ENCODE measurements around the gene ADCY9.
"Not testable (repeated sequence)": the region's sequence is repeated elsewhere in the genome, so short reads cannot be mapped to it uniquely, and the experiment has no call there.

The ADCY9 gene
- long read RNA-seq, donor 1, result 0 reads
- long read RNA-seq, donor 2, partial matches to known transcripts, result 0 of 1 reads
- long read RNA-seq, donor 2, other reads (novel, unspliced or antisense), result 0 of 1 reads
- long read RNA-seq, donor 3, result 0 reads
- long read RNA-seq, donor 4, result 0 reads
- long read RNA-seq, donor 5, result 0 reads
- long read RNA-seq, donor 6, full-length matches to known transcripts, result 1 of 1 reads
- long read RNA-seq, donor 6, partial matches to known transcripts, result 0 of 1 reads
- long read RNA-seq, donor 6, other reads (novel, unspliced or antisense), result 0 of 1 reads
- long read RNA-seq, donor 7, result 0 reads
- long read RNA-seq, donor 8, full-length matches to known transcripts, result 2 of 2 reads
- long read RNA-seq, donor 8, partial matches to known transcripts, result 0 of 2 reads
- long read RNA-seq, donor 8, other reads (novel, unspliced or antisense), result 0 of 2 reads

- DNase-seq, result peak; percentile 86
These were observed at the start of gene ADCY9 for GRCh38 chr16:4116325-4117249. ADCY9 (minus strand) TSS chr16:4116442; CDS start chr16:4115442, 1,000 bp downstream.

GRCh38 chr16:4160658-4161430 is 44.6 kb upstream of the ADCY9 start:
- DNase-seq, result no peak

- no peak for DNase-seq
These were observed 43.5 kb upstream of the ADCY9 start for GRCh38 chr16:4159726-4160125.

GRCh38 chr16:4158143-4159093 is 42.2 kb upstream of the ADCY9 start:
- no peak for DNase-seq

- DNase-seq, result no peak
These were observed 41.2 kb upstream of the ADCY9 start for GRCh38 chr16:4157376-4157825.

GRCh38 chr16:4156503-4156902 is 40.3 kb upstream of the ADCY9 start:
- not testable (repeated sequence) for DNase-seq

- not testable (repeated sequence) for DNase-seq
These were observed 37.1 kb upstream of the ADCY9 start for GRCh38 chr16:4153364-4153763.

- DNase-seq, result no peak
These were observed 36.0 kb upstream of the ADCY9 start for GRCh38 chr16:4152267-4152666.

GRCh38 chr16:4147236-4147635 is 31.0 kb upstream of the ADCY9 start:
- no peak for DNase-seq

GRCh38 chr16:4142268-4142667 is 26.0 kb upstream of the ADCY9 start:
- no peak for DNase-seq

- DNase-seq, result no peak
These were observed 25.4 kb upstream of the ADCY9 start for GRCh38 chr16:4141604-4142003.

GRCh38 chr16:4140652-4141051 is 24.4 kb upstream of the ADCY9 start:
- DNase-seq, result no peak

- DNase-seq, result no peak
These were observed 23.7 kb upstream of the ADCY9 start for GRCh38 chr16:4139968-4140367.

GRCh38 chr16:4138713-4139112 is 22.5 kb upstream of the ADCY9 start:
- no peak for DNase-seq

- DNase-seq, result no peak
These were observed 21.2 kb upstream of the ADCY9 start for GRCh38 chr16:4137438-4137837.

GRCh38 chr16:4136229-4136813 is 20.1 kb upstream of the ADCY9 start:
- DNase-seq, result no peak

GRCh38 chr16:4135537-4135936 is 19.3 kb upstream of the ADCY9 start:
- no peak for DNase-seq

- DNase-seq, result no peak
These were observed 17.7 kb upstream of the ADCY9 start for GRCh38 chr16:4133897-4134372.

GRCh38 chr16:4131621-4132020 is 15.4 kb upstream of the ADCY9 start:
- DNase-seq, result no peak

GRCh38 chr16:4124535-4125294 is 8.5 kb upstream of the ADCY9 start:
- no peak for DNase-seq
